Calu3 (cell line): ENCODE results near the gene CDC27. TPM values are rescaled to one million over a fixed set of nuclear protein-coding genes. Genes with fewer than 3 reads are reported as not detected.

Source experiments
- BruUV-seq: library from RNA; stranded (reverse); fragments of 400-500 nt; replicated peaks from 2 replicates; lab custom pipeline; 2021; lab: Mats Ljungman, UMichigan
- CTCF ChIA-PET: fragments of 300-600 bp; sonication (Branson Sonifier 250); formaldehyde crosslinking; loops from one replicate; lab custom pipeline; 2022; ENCODE audit warnings: antibody characterized with exemption; lab: Charles Lee
- DNase-seq: peaks from one replicate; pipeline ENCODE4 v3.0.0; 2022
- H3K27ac Mint-ChIP-seq: one replicate; pipeline ENCODE4 v1.8.0; 2022; ENCODE audit warnings: mixed read lengths; ENCODE audit not compliant: unreplicated experiment
- H3K27me3 Mint-ChIP-seq: one replicate; pipeline ENCODE4 v1.8.0; 2022; ENCODE audit warnings: mixed read lengths; ENCODE audit not compliant: unreplicated experiment
- H3K36me3 Mint-ChIP-seq: one replicate; pipeline ENCODE4 v1.8.0; 2022; ENCODE audit warnings: mild to moderate bottlenecking, moderate library complexity, mixed read lengths; ENCODE audit not compliant: insufficient read depth, unreplicated experiment
- H3K4me1 Mint-ChIP-seq: one replicate; pipeline ENCODE4 v1.8.0; 2022; ENCODE audit warnings: mild to moderate bottlenecking, low read depth, mixed read lengths; ENCODE audit not compliant: unreplicated experiment
- H3K4me3 Mint-ChIP-seq: one replicate; pipeline ENCODE4 v1.8.0; 2022; ENCODE audit warnings: mild to moderate bottlenecking, low read depth, moderate library complexity, mixed read lengths; ENCODE audit not compliant: unreplicated experiment
- H3K9me3 Mint-ChIP-seq: one replicate; pipeline ENCODE4 v1.8.0; 2022; ENCODE audit warnings: low read depth, mixed read lengths; ENCODE audit not compliant: unreplicated experiment
- CTCF ChIP-seq: fragments of 200-600 bp; IDR thresholded peaks from one replicate; pipeline ENCODE4 v1.8.0; 2022; ENCODE audit warnings: antibody characterized with exemption; ENCODE audit not compliant: unreplicated experiment
- intact Hi-C: fragments of 100-400 bp; cut with micrococcal nuclease; formaldehyde crosslinking; loops from one replicate; pipeline ENCODE4 v1.10.0; 2022; ENCODE audit not compliant: unreplicated experiment
- total RNA-seq: library from RNA; stranded (reverse); gene quantifications from 2 replicates; pipeline ENCODE4 v1.2.3, GENCODE V29; 2022

Gene CDC27
- total RNA-seq, 1 experiment from 2014 or later: 132 TPM

- BruUV-seq: no TSS peak
- intact Hi-C loops: no loop called here
- Mint-ChIP-seq H3K36me3 (no peaks in the 10 kb centered on the region), H3K4me3 (no peak overlapping the region), H3K9me3 (no peaks in the 10 kb centered on the region), H3K4me1 (no peaks in the 10 kb centered on the region), H3K27me3 (peaks cover 26% of the 10 kb centered on the region), H3K27ac (no peak overlapping the region)
- no peak for TF ChIP-seq CTCF
- DNase-seq: no peak
- CTCF ChIA-PET: no interaction called here
These were observed 23.4 kb upstream of the CDC27 start for GRCh38 chr17:47212458-47212857.

DNA sequence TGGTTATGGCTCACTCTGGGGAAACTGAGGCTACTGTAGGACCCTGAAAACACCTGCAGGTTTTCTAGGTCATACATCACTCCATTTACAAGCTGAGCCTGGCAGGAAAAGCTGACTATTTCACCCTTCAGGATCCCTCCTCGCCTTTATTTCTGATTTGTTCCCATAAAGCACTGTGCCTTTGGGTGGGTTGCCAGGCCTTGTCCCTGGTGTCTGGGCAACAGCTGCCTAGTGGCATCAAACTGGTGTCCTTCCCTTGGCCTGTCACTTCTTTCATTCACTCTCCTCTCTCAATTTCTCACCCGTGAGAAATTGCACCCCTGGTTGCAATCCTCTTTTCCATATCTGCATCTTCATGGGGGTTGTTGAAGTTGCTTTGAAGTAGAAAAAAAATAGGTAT lies 21.7 kb upstream of the CDC27 start:
- no TSS peak for BruUV-seq
- no peaks in the 10 kb centered on the region for H3K36me3 Mint-ChIP-seq
- peaks cover 26% of the 10 kb centered on the region for H3K27me3 Mint-ChIP-seq
- TF ChIP-seq CTCF: no peak
- CTCF ChIA-PET: interaction anchor here (0.5 kb wide), 1 partner anchor 353 kb away, joined by 5 read pairs; no protein-coding TSS in a partner anchor
- H3K27ac Mint-ChIP-seq: no peak overlapping the region
- intact Hi-C loops: no loop called here
- no peaks in the 10 kb centered on the region for H3K9me3 Mint-ChIP-seq
- no peak overlapping the region for H3K4me3 Mint-ChIP-seq
- DNase-seq: no peak
- peaks cover 5% of the 10 kb centered on the region for H3K4me1 Mint-ChIP-seq

DNA sequence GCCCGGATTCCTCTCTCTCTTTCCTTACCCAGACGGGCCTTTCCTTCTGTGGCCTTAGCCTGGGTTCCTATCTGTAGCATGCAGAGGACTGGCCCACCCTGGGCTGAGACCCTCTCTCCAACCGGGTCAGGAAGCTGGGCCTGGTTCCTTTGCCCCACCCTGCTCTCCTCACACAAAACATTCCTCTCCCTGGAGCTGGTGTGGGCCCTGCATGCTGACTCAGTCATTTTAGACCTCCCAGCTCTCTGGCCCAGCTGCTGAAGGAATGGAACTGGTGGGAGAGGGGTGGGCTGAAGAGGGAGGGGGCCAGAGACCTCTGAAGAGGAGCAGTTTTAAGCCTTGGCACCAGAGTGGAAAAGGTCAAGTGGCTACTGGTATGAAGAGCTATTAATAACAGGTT lies 21.0 kb upstream of the CDC27 start:
- Mint-ChIP-seq H3K27ac (no peak overlapping the region), H3K36me3 (no peaks in the 10 kb centered on the region), H3K27me3 (peaks cover 26% of the 10 kb centered on the region), H3K4me3 (no peak overlapping the region), H3K4me1 (peaks cover 12% of the 10 kb centered on the region), H3K9me3 (no peaks in the 10 kb centered on the region)
- intact Hi-C loops: no loop called here
- no peak for TF ChIP-seq CTCF
- no peak for DNase-seq
- CTCF ChIA-PET: interaction anchor here (0.7 to 0.8 kb wide), 2 partner anchors 14 to 73 kb away, joined by 3 to 4 read pairs; no protein-coding TSS in a partner anchor
- BruUV-seq: no TSS peak

DNA sequence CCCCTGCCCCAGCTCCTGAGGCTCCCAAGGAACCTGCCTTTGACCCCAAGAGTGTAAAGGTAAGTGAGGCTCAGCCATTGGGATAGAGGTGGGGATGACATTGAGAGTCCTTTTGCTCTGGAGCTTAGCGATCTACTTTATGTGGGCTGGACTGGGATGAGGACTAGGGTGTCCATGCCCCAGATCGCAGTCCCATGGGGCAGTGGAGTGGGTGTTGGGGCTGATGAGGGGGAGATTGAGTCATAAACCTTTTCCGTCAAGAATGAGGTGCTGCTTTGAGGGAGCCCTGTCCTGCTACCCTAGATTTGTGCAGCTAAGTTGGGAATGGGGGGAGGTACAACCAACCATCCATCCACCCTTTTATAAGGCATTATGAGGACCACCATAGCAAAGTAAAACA lies 20.4 kb upstream of the CDC27 start:
- Mint-ChIP-seq H3K27me3 (peaks cover 26% of the 10 kb centered on the region), H3K36me3 (no peaks in the 10 kb centered on the region), H3K4me3 (no peak overlapping the region), H3K27ac (no peak overlapping the region), H3K4me1 (peaks cover 18% of the 10 kb centered on the region), H3K9me3 (no peaks in the 10 kb centered on the region)
- no peak for DNase-seq
- intact Hi-C loops: no loop called here
- no peak for TF ChIP-seq CTCF
- CTCF ChIA-PET: interaction anchor here (0.7 to 0.8 kb wide), 2 partner anchors 14 to 73 kb away, joined by 3 to 4 read pairs; no protein-coding TSS in a partner anchor
- BruUV-seq: no TSS peak
